Common myeloid progenitor, CD34-positive (primary cell): ENCODE results near the gene BRINP3.

Experiments
- CTCF ChIA-PET: fragments of 350-600 bp; sonication (Branson Sonifier 250); formaldehyde crosslinking; loops from one replicate; lab custom pipeline; 2021; ENCODE audit warnings: antibody characterized with exemption; lab: Charles Lee
- POLR2A ChIA-PET: fragments of 350-600 bp; sonication (Branson Sonifier 250); formaldehyde crosslinking; loops from one replicate; lab custom pipeline; 2021; ENCODE audit warnings: antibody characterized with exemption; lab: Charles Lee
- DNase-seq, 3 donors: peaks; one replicate each; pipeline versions ENCODE4 v3.0.0 to v3.0.0-alpha.2; 2013
- H3K27ac ChIP-seq, 2 experiments: 1 replicate in 1 of 2; 2 replicates in 1 of 2; pipeline ENCODE4 v1.7.0; 2013; ENCODE audit warnings: inconsistent platforms in 2 of 2, low read length in 2 of 2, mild to moderate bottlenecking in 2 of 2, low read depth in 1 of 2, moderate library complexity in 1 of 2; ENCODE audit not compliant: severe bottlenecking in 2 of 2, insufficient read depth in 1 of 2, poor library complexity in 1 of 2
- H3K27me3 ChIP-seq, 5 experiments: replicated peaks in 2 of 5; 1 replicate in 3 of 5; 2 replicates in 2 of 5; pipeline versions ENCODE4 v1.6.1 to v1.7.0; 2013; ENCODE audit warnings: low read length in 4 of 5, mild to moderate bottlenecking in 2 of 5, moderate library complexity in 2 of 5, inconsistent platforms in 1 of 5; ENCODE audit not compliant: insufficient read depth in 5 of 5, control insufficient read depth in 4 of 5
- H3K36me3 ChIP-seq, 4 experiments: 1 replicate in 2 of 4; 2 replicates in 2 of 4; pipeline versions ENCODE4 v1.6.1 to v1.7.0; 2013; ENCODE audit warnings: low read length in 3 of 4, control low read depth in 1 of 4, mild to moderate bottlenecking in 1 of 4; ENCODE audit not compliant: control insufficient read depth in 4 of 4, insufficient read depth in 4 of 4
- H3K4me1 ChIP-seq, 4 experiments: 1 replicate in 3 of 4; 2 replicates in 1 of 4; pipeline versions ENCODE4 v1.6.1 to v1.7.1; 2013; ENCODE audit warnings: low read length in 3 of 4, mild to moderate bottlenecking in 3 of 4, control low read depth in 1 of 4, inconsistent platforms in 1 of 4, moderate library complexity in 1 of 4; ENCODE audit not compliant: control insufficient read depth in 4 of 4, insufficient read depth in 4 of 4; ENCODE audit errors: control extremely low read depth in 1 of 4
- H3K4me3 ChIP-seq, 7 experiments: 1 replicate in 4 of 7; 2 replicates in 3 of 7; pipeline versions ENCODE4 v1.5.1 to v1.7.0; 2013; ENCODE audit warnings: mild to moderate bottlenecking in 7 of 7, low read length in 6 of 7, moderate library complexity in 6 of 7, inconsistent platforms in 2 of 7, low read depth in 2 of 7, control low read depth in 1 of 7; ENCODE audit not compliant: insufficient read depth in 4 of 7, control insufficient read depth in 1 of 7; ENCODE audit errors: extremely low read depth in 1 of 7
- H3K9me3 ChIP-seq, 5 experiments: 1 replicate in 4 of 5; 2 replicates in 1 of 5; pipeline versions ENCODE4 v1.6.1 to v1.7.1; 2013; ENCODE audit warnings: low read length in 4 of 5, mild to moderate bottlenecking in 2 of 5, inconsistent platforms in 1 of 5, low read depth in 1 of 5, moderate library complexity in 1 of 5; ENCODE audit not compliant: control insufficient read depth in 4 of 5, insufficient read depth in 2 of 5; ENCODE audit errors: control extremely low read depth in 1 of 5
- WGBS: methylation state at CpG from one replicate; pipeline ENCODE4 v1.1.5; 2013; ENCODE audit not compliant: insufficient coverage; 5-methylcytosine and 5-hydroxymethylcytosine counted together

Gene BRINP3

GRCh38 chr1:190098756-190099155, 378.9 kb downstream of the BRINP3 start:
- 93% methylated on average over 14 of the region's 22 CpGs for WGBS
- Histone ChIP-seq H3K4me1 (no peaks in the 10 kb centered on the region), H3K27ac (no peak overlapping the region), H3K9me3 (no peaks in the 10 kb centered on the region), H3K36me3 (no peaks in the 10 kb centered on the region), H3K4me3 (no peak overlapping the region), H3K27me3 (no peaks in the 10 kb centered on the region)
- DNase-seq: no peak
- POLR2A ChIA-PET: no interaction called here
- CTCF ChIA-PET: interaction anchor here (1.0 kb wide), 1 partner anchor 20 kb away, joined by 3 read pairs; no protein-coding TSS in a partner anchor

- 90% methylated on average over 7 of the region's 7 CpGs for WGBS
- Histone ChIP-seq H3K4me1 (no peaks in the 10 kb centered on the region), H3K27me3 (no peaks in the 10 kb centered on the region), H3K36me3 (no peaks in the 10 kb centered on the region), H3K9me3 (no peaks in the 10 kb centered on the region), H3K27ac (no peak overlapping the region), H3K4me3 (no peak overlapping the region)
- ChIA-PET CTCF (no interaction called here), POLR2A (no interaction called here)
- no peak for DNase-seq
Observed at GRCh38 chr1:190098107-190098506, 379.6 kb downstream of the BRINP3 start.

GRCh38 chr1:190095596-190095995, 382.1 kb downstream of the BRINP3 start:
- Histone ChIP-seq H3K27me3 (no peaks in the 10 kb centered on the region), H3K27ac (no peak overlapping the region), H3K9me3 (no peaks in the 10 kb centered on the region), H3K4me1 (no peaks in the 10 kb centered on the region), H3K4me3 (no peak overlapping the region), H3K36me3 (no peaks in the 10 kb centered on the region)
- 100% methylated on average over 1 of the region's 1 CpG for WGBS
- no peak for DNase-seq
- ChIA-PET CTCF (no interaction called here), POLR2A (no interaction called here)

GRCh38 chr1:190084552-190084951, 393.1 kb downstream of the BRINP3 start:
- no peak overlapping the region for H3K27ac ChIP-seq
- ChIA-PET CTCF (no interaction called here), POLR2A (no interaction called here)
- 60% methylated on average over 6 of the region's 8 CpGs for WGBS
- DNase-seq: no peak
- H3K9me3 ChIP-seq: no peaks in the 10 kb centered on the region
- no peaks in the 10 kb centered on the region for H3K27me3 ChIP-seq
- no peak overlapping the region for H3K4me3 ChIP-seq
- H3K4me1 ChIP-seq: no peaks in the 10 kb centered on the region
- H3K36me3 ChIP-seq: no peaks in the 10 kb centered on the region

GRCh38 chr1:190068304-190068703, 409.4 kb downstream of the BRINP3 start:
- WGBS: no CpG with 5 or more reads among the region's 2 CpGs
- Histone ChIP-seq H3K27me3 (no peaks in the 10 kb centered on the region), H3K36me3 (no peaks in the 10 kb centered on the region), H3K9me3 (no peaks in the 10 kb centered on the region), H3K4me3 (no peak overlapping the region), H3K27ac (no peak overlapping the region), H3K4me1 (no peaks in the 10 kb centered on the region)
- no peak for DNase-seq
- POLR2A ChIA-PET: no interaction called here
- CTCF ChIA-PET: no interaction called here

- CTCF ChIA-PET: interaction anchor here (0.8 kb wide), 1 partner anchor 9 kb away, joined by 3 read pairs; no protein-coding TSS in a partner anchor
- no peak for DNase-seq
- POLR2A ChIA-PET: no interaction called here
- WGBS: no CpG with 5 or more reads among the region's 3 CpGs
- H3K27me3 ChIP-seq: no peaks in the 10 kb centered on the region
- H3K36me3 ChIP-seq: no peaks in the 10 kb centered on the region
- H3K27ac ChIP-seq: no peak overlapping the region
- H3K4me3 ChIP-seq: no peak overlapping the region
- no peaks in the 10 kb centered on the region for H3K4me1 ChIP-seq
- H3K9me3 ChIP-seq: no peaks in the 10 kb centered on the region
Observed at GRCh38 chr1:190067592-190067991, 410.1 kb downstream of the BRINP3 start.

GRCh38 chr1:190066011-190066410, 411.7 kb downstream of the BRINP3 start:
- ChIA-PET POLR2A (no interaction called here), CTCF (no interaction called here)
- Histone ChIP-seq H3K9me3 (peaks cover 0 to 1% (median 0%) of the 10 kb centered on the region in 5 experiments), H3K27ac (no peak overlapping the region), H3K36me3 (no peaks in the 10 kb centered on the region), H3K27me3 (no peaks in the 10 kb centered on the region), H3K4me1 (no peaks in the 10 kb centered on the region), H3K4me3 (no peak overlapping the region)
- no peak for DNase-seq
- WGBS: no CpG with 5 or more reads among the region's 2 CpGs
